GM19372 (cell line): Measurements from ENCODE around the gene HAVCR2.
"Not testable (repeated sequence)": the region's sequence is repeated elsewhere in the genome, so short reads cannot be mapped to it uniquely, and the experiment has no call there.

ENCODE experiments used
- ATAC-seq: cut with Tn5 transposase; IDR thresholded peaks from one replicate; pipeline ENCODE4 v1.9.1; 2021; ENCODE audit warnings: mild to moderate bottlenecking, low read depth, moderate library complexity; ENCODE audit not compliant: unreplicated experiment

HAVCR2 gene

GRCh38 chr5:157047898-157048297, 60.9 kb downstream of the HAVCR2 start:
- ATAC-seq, result no peak

GRCh38 chr5:157047016-157047415, 61.8 kb downstream of the HAVCR2 start:
- ATAC-seq, result not testable (repeated sequence)

- ATAC-seq, result no peak
These were observed 62.8 kb downstream of the HAVCR2 start for GRCh38 chr5:157046041-157046440.

GRCh38 chr5:157045601-157046000, 63.2 kb downstream of the HAVCR2 start:
- ATAC-seq, result no peak

- no peak for ATAC-seq
These were observed 70.2 kb downstream of the HAVCR2 start for GRCh38 chr5:157038568-157039187.
